HG03139 (cell line): ENCODE measurements around the gene ART4.

Experiments used
- ATAC-seq: cut with Tn5 transposase; IDR thresholded peaks from one replicate; pipeline ENCODE4 v1.9.1; 2021; ENCODE audit not compliant: unreplicated experiment

The ART4 gene, protein sequence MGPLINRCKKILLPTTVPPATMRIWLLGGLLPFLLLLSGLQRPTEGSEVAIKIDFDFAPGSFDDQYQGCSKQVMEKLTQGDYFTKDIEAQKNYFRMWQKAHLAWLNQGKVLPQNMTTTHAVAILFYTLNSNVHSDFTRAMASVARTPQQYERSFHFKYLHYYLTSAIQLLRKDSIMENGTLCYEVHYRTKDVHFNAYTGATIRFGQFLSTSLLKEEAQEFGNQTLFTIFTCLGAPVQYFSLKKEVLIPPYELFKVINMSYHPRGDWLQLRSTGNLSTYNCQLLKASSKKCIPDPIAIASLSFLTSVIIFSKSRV

DNA sequence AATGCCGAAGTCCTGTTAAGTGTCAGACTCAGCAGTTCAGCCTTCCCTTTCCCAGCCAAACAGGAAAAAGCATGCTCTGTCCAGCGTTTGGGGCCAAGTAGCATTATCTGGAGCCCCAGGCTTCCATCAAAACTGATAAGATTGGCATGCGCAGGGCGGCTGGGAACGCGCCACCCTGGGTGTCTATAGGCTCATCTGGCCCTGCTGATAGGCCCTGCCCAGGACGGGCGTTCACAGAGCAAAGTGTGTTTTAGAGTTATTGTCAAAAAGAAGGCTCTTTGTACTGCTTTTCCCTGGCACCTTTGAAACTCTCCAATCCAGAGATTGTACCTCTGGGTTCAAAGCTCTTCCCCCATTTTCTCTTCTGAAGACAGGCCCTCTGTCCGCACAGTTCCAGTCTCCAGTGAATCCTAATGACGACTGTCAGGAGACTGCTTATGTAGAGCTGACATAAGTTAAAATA, at the start of gene ART4:
TSS of gene ART4 (minus strand) at position 102 of the 463 bp plus-strand sequence. CDS start 413 bp downstream, outside the sequence.
- ATAC-seq, result no peak

DNA sequence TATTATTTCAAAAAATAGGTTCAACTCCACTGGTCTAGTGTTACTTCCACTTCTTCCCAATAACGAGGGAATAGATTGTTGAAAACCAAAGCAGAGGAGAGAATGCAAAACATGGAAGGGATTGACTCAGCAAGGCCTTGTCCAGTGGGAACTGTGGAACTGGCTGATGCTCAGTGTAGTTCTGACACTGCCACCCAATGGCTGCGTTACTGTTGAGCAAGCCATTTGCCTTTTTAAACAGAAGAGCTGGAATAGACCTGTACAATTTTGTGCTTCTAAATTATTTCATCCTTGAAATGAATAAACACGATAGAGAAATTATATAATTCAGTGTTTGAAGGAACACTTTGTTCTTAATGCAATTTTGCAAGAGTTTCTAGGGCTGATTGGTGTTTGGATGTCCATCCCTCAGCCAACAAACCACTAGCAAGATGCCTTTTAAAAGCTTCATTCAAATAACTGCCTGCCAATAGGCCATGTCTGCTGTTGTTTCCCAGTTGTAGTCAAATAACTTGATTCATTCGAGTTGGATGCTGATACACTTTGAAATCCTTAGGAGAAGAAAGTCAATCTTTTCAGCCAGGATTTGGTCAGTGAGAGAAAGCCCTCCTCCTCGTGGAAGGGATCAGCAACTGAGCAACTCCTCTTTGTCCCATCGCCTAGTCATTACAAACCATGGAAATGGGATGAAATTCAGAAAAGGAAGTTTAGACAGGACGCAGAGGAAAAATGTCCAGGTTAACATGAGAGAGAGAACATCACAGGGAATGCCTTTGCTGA, 49.6 kb upstream of the ART4 start:
- ATAC-seq, result no peak

DNA sequence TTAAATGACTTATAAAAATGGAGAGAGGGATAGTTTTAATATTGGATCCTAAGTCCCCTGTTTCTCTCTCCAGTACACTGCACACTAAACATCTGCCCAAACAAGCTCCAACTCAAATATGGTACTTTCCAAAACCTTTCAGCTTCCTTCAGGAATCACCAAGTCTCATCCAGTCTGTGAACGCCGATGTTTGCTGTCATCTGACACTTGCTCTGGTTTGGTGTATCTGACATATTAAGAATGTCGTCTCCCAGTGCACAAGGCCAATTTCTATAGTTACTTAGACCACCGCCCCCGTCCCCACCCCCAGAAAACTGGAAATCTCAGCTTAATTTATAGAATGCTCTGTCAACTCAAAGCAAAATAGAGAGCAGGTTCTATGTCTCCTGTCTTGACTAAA, 47.4 kb upstream of the ART4 start:
- ATAC-seq, result no peak

DNA sequence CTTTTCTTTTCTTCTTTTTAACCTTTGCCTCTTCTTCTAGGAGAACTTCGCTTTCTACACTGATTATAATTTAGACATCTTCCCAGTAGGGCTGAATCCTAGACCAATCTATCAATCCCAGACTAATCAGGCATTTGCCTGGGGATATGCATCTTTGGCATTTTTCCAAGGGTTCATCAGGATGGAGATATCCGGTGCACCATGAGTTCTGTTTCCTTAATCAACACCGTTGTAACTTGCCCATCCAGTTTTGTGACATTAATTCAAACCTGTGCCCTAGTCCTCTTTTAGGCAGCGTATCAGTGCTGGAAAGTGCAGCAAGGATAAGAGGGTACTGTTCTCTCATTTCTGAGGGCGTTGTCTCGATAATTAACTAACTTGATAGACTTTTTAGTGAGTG, 42.9 kb upstream of the ART4 start:
- no peak for ATAC-seq

DNA sequence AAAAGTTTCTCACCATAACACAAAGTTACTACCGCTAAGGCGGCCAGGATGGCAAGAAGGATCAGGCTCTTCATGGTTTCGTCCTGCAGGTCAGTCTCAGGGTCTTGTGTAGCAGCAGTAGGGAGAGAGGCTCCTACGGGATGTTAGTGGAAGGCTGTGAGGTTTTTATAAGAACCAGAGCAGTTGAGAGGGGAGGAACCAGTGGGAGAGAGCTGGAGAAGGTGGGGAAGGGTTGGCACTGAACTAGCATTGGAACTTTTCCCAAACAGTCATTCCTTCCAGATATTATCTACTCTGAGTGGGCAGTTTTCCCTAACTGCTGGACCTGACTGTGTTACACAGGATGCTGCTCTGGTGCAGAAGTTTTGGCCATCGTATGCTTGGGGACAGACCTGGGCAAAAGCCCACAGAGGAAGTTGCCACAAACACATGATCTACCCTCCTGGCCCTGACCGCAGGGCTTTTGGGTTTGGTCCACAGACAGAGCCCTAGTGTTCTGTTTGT, 42.4 kb upstream of the ART4 start, which contains the start of gene MGP:
TSS of gene MGP (minus strand) at position 137 of the 504 bp plus-strand sequence. CDS start at position 74, 63 bp downstream.
- ATAC-seq, result no peak

DNA sequence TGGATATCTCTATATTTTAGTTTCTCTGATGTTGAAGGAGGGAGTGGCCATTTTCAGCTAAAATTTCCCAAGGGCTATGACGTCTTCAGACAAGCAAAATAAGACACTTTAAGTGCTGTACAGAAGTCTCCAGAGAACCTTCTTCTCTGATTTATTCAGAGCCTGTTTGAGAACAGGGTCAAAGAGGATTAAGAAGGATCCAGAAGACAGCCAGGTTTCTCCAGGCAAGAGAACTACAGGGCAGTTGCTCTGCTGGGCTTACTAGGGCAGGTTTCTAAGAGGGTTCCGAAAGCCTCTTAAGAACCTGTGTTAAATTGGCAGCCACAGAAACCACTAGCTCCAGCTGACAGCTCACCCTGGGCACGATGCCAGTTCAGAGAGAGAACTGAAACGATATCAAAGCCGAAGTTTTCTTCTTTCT, 41.1 kb upstream of the ART4 start:
- ATAC-seq, result peak; percentile 97

DNA sequence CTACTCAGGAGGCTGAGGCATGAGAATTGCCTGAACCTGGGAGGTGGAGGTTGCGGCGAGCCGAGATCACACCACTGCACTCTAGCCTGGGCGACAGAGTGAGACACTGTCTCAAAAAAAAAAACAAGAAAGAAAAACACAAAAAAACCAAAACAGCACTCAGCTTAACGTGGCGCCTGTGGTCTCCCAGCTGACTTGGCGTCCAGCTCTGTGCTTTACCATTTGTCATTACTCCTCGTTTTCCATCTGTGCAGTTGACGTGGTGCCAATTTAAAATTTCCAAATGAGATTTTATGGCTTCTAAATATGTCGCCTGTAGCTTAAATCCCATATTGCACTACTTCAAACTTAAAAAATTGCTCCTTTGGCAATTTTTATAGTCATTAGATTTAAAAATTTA, 40.4 kb upstream of the ART4 start:
- ATAC-seq, result no peak

DNA sequence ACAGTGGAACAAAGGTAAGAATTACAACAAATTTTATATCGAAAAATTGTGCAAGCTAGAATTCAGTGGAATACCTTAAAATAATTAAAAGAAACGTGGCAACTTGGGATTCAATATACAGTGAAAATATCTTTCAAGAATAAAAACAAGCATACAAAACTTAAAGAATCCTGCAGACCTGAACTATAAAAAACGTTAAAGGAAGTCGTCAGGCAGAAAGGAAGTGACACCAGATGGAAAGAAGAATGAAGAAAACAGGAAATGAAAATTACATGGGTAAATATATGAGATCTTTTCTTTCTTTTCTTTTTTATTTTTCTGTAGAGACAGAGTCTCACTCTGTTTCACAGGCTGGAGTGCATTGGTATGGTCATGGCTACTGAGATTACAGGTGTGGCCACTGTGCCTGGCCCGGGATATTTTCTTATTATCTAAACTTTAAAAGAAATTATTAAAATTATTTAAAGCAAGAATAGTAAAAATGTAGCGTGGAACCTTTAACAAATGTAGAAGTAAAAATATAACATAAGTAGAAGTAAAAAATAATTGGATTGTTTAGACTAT, 37.6 kb upstream of the ART4 start:
- ATAC-seq, result no peak

DNA sequence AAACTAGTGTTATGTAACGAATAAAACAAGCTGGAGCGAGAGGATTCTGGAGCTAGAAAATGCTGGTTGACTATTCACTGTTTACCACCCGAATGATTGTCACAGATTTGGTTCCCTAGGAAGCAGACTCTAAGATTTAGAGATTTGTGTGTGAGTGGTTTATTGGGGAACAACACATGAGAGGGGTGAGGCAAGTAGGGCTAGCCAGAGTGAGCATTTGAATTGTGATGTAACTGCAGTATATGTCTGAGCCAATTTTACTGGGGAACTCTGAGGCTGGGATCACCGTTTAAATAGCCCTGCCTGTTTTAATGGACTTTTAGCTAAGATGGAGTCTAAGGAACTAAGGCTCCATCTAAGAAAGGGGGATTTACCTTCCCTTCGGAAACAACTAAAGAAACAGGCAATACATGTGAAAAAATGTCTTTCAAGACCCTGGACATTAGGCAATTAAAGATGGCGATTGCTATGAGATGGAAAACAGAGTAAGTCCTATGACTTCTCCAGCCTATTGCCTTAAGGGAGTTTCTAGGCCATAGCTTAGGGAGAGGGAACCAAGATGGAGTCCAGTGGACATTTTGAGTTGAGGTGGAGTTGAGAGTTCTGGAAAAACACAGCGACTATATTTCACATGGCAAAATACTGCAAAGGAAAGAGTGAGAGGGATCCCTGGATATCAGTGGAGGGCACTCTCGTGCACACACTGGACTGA, 36.1 kb upstream of the ART4 start:
- no peak for ATAC-seq

DNA sequence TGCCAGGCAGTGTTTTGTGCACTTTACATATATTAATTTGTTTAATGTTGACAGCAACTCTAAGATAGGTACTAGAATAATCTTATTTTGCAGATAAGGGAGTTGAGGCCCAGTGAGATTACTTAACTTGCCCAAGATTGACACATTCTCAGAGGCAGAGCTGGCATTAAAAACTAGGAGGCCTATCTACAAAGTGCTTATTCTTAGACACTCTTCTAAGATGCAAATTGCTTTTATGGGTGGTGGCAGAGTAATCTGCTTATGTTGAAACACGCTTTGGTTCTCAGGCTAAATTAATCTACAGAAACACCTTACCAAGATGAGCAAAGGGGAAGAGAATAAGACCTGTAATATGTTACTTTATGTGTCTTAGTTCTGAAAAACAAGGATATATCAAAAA, 35.2 kb upstream of the ART4 start:
- ATAC-seq, result no peak

DNA sequence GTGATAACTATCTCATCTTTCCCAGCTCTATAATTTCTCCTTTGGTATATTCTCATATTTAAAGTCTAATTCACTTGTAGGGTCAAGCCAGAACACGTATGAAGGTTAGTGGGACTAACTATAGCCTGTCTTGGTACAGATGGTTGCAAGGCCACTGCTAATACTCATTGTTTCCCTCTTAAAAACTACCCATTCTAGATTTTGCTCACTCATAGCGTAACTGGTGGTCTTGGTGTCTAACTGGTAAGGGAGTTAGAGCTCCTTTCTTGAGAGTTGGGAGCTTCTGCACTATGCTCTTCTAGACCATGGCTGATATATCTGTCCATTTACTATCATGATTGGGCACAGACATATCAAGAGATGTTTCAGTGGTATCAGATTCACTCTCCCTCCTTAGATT, 33.5 kb upstream of the ART4 start:
- no peak for ATAC-seq

DNA sequence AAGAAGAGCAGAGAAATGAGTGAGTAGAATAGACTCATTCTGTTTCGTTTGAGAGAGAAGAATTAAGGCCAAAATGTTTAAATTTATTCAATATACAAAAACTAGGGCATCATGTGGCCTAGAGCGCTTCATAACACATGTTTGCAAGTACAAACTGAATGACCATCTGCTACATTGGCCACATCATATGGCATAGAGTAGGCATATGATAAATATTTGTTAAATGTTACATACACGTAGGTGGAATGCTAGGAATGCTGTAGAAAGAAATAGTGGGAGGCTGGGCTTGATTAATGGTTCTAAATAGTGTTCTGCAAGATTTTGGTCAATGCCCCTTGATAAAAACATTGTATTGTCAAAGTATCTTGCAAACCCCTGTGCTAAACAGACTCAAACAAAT, 31.6 kb upstream of the ART4 start:
- ATAC-seq, result no peak

DNA sequence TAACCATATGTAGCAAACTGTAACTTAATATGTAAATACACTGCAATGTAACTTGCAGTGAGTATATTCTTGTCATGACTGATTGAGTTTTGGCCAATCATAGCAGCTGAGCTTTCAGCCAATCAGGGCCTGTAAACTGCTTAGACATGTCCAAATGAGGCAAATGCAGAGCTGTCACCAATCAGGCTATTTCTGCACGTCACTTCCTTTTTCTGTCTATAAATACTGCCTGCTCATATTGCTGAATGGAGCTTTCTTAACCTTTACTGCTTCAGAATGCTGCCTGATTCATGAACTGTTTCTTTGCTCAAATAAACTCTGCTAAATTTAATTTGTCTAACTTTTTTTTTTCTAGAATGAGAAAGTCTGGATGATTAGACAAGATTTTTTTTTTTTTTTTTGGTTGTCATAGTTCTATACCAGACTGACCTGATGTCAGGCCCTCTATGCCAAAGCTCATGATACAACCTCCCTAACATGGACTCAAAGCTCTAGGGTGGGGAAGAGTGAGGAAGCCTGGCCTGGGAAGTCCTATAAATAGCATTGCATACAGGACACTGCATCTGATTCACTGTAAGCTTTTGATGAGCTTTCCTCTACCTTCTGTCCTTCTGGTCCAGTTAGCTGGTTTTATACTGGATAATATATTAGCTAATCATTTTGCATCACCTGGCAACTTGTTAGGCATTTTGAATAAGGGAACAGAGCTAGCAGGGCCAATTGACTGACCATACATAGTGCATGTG, 30.3 kb upstream of the ART4 start:
- no peak for ATAC-seq

DNA sequence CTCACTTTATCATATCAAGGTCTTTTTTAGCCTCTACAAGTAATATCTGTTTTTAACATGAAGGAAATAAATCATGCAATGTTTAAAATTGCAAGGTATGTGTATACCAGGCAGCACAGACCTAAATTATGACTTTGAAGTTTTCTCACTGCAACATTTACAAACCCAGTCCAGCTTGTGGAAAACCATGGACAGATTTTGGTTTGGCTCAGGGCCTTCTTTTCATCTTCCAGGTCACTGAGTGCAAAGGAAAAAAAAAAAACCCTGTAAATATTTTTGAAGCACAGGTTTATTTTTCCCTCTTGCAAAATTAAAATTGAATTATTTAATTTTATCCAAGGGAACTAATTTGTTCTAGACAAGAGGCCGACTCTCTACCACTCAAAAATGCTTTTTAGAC, 28.6 kb upstream of the ART4 start:
- ATAC-seq, result no peak

DNA sequence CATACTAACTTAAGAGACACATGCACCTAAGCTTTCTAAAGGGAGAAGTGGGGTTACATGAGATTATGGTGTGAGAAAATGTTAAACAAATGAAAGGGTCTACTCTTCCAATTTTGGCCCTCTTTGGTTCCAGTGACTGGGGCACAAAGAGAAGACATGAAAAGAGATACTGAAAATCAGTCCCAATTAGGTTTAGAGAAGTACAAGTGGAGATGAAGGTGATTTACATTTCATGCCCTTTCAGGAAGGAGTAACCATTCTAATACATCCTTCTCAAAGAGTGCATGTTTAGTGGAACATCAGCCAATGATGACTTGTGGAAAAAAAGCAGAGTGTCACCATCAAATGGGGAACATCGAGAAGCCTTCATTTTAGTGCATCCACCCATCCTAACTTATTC, 27.9 kb upstream of the ART4 start:
- no peak for ATAC-seq

DNA sequence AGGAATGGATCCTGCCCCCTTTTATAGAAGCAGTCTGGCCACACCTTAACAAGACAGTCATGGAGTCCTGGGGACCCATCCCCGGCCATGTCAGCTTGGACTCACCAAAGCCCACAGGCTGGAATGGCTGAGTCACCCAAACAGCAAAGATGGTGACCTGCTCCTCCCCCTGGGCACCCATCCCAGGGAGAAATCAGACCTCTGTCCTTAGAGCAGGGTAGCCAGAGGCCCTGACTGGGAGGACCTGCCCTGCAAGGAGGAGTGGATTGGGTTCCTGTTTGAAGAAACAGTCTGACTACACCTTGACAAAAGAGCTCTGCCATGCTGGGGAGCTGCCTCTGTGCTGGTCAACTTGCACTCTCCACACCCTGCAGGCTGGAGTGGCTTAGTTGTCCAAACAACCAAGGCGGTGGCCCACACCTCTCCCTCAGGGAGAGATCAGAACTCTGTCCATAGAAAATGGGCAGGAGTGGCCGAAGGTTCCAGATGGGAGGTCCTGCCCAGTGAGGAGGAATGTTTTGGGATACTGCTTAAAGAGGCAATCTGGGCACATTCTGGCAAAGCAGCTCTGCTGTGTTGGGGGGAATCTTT, 25.7 kb upstream of the ART4 start:
- ATAC-seq, result no peak

DNA sequence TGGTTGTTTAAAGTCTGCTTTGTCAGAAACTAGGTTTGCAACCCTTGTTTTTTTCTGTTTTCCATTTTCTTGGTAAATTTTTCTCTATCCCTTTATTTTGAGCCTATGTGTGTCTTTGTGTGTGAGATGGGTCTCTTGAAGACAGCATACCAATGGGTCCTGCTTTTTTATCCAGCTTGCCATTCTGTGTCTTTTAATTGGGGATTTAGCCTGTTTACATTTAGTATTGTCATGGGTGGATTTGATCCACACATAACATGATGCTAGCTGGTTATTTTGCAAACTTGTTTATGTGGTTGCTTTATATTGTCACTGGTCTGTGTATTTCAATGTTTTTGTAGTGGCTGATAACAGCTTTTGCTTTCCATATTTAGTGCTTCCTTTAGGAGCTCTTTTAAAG, 17.2 kb upstream of the ART4 start:
- ATAC-seq, result no peak

DNA sequence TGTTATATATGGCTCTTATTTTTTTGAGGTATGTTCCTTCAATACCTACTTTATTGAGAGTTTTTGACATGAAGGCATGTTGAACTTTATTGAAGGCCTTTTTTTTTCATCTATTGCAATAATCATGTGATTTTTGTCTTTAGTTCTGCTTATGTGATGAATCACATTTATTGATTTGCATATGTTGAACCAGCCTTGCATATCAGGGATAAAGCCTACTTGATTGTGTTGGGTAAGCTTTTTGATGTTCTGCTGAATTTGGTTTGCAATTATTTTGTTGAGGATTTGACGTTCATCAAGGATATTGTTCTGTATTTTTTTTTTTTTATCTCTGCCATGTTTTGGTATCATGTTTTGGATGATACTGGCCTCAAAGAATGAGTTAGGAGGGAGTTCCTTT, 15.2 kb upstream of the ART4 start:
- ATAC-seq, result no peak

DNA sequence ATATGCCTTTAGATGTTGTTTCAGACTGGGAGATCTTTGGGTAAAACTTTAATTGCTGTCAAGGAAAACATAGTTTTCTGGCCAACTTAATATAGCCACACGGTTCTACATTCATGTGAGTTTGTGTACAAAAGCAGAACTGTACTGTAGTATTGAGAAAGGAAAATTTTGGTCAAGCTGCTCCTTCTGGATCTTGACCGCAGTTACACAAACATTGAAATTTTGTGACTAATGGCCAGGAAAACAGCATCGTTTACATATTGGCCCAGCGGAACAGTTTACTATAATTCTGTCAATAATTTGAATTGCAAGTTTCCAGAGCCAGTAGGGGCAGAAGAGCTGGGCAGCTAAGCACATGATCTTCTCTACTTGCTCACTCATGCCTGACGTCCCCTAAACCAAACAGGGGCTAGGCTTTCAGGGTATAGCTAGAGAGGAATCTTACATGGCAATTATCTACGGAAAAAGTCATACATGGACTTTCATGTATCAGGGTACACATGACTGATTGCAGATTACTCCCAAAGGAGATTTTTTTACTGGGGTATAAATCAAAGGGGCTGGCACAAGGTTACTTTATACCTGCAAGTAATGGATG, 11.4 kb upstream of the ART4 start:
- no peak for ATAC-seq

DNA sequence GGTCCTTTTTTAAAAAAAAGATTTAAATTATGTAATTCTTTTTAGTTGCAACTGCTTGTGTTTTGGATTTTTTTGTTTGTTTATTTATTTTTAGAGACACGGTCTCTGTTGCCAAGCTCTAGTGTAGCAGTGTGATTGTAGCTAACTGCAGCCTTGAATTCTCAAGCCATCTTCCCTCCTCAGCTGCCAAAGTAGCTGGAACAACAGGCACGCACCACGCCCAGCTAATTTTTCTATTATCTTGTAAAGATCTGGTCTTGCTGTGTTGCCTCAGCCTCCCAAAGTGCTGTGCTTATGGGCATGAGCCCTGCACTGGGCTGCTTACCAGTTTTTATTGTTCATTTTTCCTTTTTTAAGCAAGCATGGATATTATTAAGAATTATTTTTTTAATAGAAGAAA, 10.6 kb upstream of the ART4 start:
- no peak for ATAC-seq
